NCI-H82 treated with DMSO at 0.1 percent for 48 hours (cell line): ENCODE results near the gene BIN1.
A peak's percentile ranks its signal among the peaks of the same experiment; 100 is the strongest.
"Not testable (repeated sequence)": the region's sequence is repeated elsewhere in the genome, so short reads cannot be mapped to it uniquely, and the experiment has no call there.

Experiments used
- DNase-seq: peaks from one replicate; lab custom pipeline; 2025; ENCODE audit not compliant: unreplicated experiment; lab: John Stamatoyannopoulos, UW

Gene BIN1

DNA sequence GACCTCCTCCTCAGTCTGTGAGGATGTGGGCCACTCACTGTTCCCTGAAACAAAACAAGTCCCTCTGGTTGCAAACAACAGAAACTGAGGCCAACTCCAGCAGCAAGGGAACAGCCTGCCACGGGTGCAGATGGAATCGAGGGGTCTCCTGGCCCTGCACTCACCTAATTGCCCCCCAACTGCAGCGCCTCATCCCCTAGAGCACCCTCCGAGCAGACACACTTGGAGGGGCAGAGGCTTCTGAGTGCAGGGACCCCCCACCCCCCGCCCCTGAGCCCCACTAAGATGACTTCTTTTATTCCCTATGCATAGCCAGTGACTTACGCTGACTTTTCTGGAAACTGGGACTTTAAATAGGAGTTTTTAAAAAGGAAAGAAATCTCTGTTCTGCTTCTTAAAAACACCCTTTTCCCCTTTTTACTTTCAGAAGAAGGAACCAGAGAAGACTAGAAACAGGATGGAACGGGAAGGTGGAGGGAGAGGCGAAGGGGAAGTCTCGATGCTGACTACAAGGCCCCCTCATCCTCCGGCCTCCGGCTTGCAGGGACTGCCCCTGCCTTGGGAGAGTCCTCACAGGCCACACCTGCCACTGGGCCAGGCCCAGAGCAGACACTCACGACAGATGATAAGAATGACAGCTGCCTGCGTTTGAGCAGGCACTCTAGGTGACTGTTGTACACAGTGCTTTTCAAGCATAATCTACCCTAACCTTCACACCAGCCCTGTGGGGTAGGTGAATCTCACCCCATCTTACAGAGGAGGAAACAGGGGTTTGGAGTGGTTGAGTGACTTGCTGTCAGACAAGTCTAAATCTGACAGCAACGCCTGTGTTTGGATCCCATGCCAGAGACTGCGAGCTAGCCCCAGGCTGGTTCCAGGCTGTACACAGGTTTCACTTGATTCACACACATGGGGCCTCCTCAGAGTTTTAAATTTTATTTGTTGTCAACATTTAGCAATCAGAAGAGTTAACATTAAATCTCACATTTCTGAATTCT, 28.2 kb upstream of the BIN1 start:
- DNase-seq, result no peak

DNA sequence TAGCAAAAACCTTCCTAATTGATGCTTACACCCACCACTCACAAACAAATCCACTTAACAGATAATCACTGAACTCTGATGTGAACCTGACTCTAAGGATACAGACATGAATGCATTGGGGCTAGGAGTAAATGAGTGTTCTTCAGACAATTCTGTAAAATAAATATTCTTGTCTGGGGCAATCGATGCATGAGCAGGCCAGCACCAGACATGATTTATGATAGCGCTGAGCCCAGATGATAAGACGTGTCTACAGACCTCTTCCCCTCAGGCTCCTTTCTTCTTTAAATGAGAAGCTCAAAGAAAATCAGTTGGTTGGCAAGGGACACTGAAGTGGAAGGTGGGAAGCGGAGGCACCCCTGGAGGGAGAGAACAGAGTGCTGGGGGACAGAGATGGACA, 27.3 kb upstream of the BIN1 start:
- peak; percentile 64 for DNase-seq

DNA sequence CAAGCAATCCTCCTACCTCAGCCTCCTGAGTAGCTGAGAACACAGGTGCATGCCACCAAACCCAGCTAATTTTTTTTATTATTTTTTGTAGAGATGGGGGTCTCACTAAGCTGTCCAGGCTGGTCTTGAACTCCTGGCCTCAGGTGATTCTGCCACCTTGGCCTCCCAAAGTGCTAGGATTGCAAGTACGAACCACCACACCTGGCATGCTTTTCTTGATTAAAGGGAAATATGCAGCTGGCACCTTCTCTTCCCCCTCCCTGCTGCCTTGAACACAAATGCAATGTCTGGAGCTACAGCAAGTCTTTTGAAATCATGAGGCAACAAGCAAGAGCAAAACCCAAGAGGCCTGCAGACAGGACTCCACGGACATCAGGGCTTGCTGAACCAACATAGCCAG, 26.8 kb upstream of the BIN1 start:
- no peak for DNase-seq

DNA sequence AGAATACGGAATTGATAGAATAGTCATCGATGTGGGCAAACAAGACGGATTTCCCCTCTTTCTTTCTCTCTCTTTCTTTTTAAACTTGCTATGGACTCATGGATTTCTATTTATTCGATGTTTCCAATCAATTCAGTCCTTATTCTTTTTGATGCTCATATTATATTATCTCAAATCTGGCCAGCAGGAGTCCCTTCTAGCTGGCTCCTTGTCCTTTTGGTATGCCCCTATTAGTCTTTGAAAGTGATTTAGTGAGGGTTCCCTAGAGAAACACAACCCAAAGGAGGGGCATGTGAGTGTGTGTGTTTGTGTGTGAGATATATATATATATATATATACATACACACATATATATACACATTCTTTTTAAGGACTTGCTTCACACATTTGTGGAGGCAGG, 23.5 kb upstream of the BIN1 start:
- no peak for DNase-seq

DNA sequence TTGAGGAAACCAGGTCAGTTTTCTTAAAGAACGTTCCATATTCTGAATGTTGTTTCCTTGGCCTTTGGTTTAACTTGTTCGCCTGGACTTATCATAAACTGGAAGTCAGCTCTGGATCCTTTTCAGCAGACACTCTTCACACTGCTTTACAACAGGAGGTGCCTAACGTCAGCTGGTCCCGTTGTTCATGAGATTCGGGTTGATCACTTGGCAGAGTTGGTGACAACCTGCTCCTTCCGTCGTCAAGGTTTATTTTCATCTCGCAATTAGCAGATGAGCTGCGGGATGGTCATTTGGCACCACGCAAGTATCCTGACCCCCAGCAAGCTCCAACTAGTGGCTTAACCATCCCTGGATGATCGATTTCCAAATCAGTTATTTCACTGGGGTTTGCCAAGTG, 23.0 kb upstream of the BIN1 start:
- no peak for DNase-seq

DNA sequence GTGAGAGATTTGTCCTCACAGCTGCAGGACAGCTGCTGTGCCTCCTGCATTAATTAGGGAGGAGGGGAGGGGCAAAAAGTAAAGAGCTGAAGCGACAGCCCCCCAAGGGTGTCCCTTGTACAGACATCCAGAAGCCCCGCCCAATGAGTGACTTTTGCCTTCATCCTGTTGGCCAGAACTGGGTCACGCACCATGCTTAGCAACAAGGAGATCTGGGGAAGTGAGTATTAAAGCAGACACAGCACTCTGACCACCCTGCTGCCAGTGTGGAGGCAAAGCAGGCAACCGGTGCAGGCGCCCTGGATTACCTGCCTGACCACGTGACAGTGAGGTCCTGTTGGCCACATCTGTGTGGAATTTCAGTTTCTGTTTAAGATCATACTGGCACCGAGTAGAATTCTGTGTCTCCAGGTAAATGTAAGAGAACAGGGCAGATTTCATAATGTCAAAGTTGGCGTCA, 21.5 kb upstream of the BIN1 start:
- DNase-seq, result peak; percentile 87

DNA sequence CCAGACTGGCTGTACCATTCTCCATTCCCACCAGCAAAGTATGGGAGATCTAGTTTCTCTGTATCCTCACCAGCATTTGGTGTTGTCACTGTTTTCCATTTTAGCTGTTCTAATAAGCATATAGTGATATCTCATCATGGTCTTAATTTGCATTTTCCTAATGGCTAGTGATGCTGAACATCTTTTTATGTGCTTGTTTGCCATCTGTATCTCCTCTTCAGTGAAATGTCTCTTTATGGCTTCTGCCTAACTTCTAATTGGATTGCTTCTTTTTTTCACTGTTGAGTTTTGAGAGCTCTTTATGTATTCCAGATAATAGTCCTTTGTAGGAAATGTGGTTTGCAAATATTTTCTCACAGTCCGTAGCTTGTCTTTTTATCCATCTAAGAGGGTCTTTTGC, 18.9 kb upstream of the BIN1 start:
- no peak for DNase-seq

DNA sequence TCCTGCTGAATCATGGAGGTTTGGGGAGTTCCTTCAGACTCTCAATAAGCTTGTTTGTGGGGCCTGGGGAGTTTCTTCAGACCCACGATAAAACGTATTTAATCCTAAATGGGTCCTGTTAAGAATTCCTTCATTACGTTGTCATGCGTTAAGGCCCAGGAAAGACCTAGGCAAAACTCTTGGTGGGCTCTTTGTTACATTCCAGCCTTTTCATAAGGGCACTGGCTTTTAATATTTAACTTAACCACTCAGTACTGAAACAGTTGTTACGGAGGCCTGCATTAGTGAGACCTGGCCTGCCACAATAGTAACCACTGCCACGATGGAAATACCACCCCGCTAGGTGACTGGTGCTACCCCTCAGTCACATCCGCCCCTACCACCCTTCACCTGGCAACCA, 17.5 kb upstream of the BIN1 start:
- no peak for DNase-seq

DNA sequence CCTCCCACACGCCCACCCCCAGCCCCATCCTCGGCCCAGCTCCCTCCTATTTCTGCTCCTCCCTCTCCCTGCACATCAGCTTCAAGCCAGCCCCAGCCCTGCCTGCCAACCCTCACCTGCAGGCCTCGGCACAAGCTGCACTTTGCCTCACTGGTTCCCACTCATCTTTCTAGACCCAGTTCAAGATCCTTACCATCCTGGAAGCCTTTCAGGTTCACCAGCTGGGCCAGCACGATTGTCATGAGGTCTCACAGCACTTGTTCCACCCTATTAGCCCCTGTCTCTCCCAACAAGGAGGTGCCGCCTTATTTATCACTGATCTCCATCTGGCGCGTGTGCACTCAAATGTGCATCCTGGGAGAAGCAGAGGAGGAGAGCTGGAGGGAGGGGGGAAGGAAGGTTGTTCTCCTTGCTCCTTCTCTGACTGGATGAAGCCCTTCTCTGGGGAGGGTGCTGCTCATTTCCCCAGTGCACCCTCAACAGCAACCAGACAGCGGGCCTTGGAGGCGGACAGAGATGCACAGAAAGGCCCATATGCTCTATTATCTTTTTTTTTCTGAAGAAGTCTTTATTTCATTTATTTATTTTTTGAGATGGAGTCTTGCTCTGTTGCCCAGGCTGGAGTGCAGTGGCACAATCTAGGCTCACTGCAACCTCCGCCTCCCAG, 15.5 kb upstream of the BIN1 start:
- peak; percentile 48 for DNase-seq

DNA sequence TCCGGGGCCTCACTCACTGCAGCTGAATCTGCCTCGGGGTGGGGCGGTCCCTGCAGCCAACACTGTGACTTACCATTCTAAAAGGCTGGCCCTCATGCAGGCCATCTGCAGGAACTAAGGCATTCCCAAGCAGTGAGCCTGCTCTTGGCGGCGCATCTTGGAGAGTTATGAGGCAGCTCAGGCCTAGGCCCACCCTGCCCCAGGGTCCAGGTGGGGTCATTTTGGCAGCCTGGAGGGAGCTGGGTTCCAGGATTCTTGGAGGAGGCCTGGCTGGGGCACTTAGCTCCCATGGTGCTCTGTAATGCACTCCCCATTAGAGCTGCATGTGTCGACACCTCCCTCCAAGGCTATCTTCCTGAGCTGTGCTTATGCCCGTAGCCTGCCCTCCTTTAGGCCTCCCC, 14.8 kb upstream of the BIN1 start:
- DNase-seq, result no peak

DNA sequence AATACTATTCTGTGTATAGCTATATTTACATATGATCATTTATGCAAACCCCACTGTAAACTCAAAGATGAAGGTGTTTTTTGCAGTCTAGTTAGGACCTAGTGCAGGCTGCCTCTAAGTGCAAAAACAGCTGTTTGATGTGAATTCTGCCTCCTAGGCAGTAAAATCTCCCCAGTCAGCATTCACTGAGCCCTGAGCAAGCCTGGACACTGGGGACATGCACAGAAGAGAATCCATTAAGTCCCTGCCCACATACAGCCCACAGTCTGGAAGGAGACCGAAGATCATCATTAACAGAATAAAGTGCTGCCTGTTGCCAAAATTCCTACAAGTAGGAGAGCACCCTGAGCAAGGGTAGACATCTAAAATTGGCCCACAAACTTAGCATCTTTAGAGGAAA, 14.4 kb upstream of the BIN1 start:
- no peak for DNase-seq

DNA sequence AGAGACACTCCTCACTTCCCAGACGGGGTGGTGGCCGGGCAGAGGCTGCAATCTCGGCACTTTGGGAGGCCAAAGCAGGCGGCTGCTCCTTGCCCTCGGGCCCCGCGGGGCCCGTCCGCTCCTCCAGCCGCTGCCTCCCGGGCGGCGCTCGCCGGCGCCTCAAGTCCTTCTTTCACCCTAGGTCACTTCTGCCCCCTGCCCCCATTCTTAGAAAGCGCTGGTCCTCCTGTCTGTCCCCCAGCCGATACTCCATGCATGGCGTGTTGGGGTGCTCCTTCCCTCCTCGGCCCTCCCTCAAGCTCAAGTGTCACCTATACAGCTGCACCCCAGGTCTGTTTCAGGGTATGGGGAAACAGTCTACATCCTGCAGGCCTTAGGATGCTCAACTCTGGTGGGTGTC, 13.5 kb upstream of the BIN1 start:
- not testable (repeated sequence) for DNase-seq

DNA sequence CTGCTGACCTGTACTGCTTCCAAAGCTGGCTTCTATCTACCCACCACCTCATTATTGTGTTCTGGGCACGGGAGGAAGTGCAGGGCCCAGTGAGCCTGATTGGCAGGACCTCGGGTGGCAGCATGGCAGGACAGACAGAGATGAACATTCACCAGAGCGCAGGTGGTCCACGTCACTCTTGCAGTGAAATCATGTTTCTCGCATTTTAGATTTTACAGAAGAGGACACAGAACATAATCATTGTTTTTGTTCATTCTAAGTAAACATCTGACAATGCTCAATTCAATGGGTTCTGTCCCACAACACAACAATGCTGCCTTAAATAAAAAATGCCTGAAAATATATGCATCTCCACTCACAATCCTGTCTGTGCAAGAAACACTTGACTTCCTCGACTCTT, 11.5 kb upstream of the BIN1 start:
- no peak for DNase-seq

DNA sequence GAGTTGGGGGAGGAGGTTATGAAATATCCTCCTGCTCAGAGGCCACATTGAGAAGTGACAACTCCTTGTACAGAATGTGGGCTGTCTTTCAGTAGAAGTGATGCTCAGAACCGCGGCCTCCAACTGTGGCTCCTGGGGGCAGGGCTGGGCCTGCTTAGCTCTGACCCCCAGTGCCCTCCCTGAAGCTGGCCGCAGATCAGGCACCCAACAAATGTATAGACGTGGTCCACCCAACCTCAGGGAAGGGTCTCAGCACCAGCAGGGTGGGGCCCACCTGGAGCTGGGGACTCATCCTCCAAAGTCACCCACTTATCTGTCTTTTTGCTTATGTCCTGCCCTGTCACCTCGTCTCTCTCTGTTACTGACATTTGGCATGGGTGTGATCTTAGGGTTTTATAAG, 11.1 kb upstream of the BIN1 start:
- no peak for DNase-seq

DNA sequence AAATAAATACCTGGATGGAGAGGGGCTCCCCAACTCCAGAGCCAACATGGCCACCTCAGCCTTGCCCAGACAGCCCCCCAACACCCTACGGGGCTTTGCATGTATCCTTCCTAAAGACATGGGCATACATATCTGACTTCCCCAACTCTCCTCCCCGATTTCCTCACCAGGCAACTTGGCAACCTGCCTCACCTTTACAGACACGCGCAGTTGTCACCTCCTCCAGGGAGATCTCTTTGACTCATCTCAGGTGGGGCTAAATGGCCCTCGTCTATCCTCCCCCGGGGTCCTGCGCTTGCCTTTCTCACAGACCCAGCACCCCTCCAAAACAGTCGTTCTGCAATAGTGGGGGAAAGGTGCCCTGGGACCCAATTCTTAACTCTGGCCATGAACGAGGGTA, 10.6 kb upstream of the BIN1 start:
- DNase-seq, result no peak

DNA sequence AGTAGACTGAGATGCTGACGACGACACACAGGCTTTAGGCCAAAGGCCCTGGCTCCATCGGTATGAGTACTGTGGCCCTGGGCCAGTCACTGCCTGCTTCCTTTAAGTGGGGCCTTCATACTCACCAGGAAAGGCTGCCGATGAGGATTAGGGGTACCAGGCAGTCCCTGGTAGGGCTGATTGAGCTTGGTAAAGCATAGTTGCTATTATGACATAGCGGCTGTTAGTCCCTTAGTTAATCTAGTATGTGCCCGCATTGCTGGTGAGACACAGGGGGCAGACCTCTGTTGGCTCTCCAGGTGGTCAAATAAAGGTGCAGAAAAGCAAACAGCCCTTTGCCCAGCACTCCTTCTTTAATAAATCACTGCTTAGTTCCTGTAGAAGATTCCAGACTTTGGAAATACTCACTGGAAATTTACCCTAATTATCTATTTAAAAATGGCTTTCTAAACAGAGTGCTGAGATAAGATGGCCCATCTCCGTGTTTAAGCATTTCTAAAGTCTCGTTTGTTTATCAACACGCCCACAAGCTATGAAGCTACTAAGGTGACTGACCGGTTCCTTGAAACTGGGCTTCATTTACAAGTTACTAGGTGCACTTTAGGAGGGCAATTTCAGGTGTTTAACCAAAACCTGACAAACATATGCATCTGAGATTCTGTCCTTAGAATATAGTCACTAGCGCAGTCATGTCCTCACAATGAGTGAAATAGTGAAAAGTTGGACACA, 8.7 kb upstream of the BIN1 start:
- no peak for DNase-seq

DNA sequence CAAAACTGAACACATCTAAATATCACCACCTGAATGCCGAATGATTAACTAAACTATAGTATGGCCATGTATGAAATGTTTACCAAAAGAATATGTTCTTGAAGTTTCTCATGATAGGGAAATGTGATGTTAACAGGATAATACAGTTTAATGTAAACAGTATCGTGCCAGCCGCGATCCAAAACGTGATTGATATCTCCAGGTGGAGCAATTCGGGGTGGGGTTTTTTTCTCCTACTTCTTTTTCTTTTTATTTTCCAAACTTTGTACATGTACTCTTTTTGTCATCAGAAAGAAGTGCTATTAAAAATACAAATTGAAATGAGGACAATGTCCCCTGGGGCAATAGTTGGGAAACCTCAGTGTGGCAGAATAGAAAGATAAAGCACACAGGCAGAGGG, 4.0 kb upstream of the BIN1 start:
- no peak for DNase-seq

DNA sequence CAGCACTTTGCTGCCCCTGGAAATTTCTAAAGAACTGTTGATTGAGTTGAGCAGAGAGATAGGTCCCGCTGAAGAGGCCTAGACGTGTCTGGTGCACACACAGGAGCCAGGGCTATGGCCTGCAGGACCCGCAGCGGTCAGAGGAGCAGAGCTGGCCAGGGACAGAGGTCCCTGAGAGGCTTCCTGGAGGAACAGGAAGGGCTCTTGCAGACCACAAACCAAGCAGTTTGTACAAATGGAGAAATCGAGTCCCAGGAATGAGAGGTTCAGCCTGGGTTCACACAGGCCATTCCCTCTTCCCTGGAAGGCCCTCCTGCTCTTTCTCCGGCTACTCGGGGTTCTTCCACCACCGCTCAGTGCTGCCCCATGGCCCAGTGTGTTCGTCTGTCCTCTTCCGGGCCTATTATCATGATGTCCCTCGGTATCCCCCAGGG, 1.2 kb upstream of the BIN1 start:
- DNase-seq, result no peak

DNA sequence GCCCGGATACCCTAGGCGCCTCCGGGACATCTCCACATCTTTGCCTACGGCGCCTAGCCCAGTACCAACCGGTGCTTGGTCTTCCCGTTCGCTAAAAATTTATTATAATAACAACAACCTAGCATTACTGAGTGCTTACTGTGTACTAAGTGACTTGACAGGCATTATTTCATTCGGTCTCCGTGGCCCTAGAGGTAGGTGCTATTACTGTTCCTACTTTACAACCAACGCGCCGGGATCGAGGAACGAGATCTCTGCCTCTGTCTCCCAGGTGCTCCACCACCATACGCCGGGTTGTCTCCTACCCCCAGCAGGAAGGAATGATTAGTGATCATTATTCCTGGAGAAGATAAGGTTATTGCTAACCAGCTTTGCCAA, 657 bp upstream of the BIN1 start:
- no peak for DNase-seq

DNA sequence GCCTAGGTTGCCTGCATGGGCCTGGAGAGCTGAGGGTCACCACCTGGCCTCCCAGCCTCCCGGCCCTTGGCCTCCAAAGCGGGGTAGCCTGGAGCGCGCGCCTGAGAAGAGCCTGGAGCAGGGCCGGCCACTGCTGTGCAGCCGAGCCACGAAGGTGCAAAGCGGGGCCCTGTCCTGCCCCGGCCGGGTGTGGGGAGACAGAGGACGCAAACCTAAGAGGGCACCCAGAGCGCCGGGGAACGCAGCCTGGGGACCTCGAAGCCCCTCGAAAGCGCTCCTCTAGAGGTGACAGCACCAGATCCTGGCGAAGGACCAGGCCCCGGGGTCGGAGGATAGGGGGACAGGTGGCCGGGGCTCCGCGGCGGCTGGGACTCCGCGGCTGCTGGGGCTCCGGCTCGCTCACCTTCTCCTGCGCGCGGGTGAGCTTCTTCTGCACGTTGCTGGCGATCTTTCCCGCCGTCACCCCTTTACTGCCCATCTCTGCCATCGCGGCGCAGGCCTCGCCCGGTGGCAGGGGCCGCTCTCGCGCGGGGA, 430 bp downstream of the BIN1 start:
- DNase-seq, result no peak

DNA sequence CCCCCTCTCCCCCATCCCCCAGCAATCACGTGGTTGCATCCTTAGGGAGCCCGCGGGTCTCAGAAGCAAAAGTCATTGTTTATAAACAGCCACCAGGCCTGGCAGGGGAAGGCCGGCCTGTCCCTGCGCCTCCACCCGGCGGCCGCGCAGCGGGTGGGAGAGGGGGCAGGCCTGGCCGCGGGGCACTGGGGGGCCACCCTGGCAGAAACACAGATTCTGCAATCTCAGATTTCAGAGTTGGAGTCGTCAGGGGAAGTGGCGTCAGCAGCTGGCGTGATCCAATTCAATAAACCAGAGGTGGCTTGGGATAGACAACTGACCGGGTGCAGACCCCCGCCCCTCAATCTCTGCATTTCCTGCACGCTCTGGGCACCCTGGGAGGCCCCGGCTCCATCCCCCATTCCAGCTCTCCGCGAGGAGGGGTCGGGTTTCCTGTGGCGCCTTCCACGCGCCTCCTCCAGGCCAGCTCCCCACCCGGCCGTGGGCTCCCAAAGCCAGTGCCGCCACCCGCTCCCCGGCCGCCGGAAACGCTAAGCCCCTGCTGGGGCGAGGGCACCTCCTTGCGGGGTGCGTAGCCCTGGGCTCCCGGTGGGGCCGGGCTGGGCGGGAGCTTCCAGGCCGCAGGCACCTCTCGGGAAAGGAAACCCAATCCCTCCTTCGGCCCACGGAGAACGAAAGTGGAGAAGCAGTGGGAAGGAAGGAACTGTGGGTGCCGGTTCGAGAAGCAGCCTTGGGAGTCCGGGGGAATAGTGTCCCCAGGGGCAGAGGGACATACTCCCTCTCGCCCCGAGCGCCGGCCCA, 1.1 kb downstream of the BIN1 start:
- no peak for DNase-seq
